Mesodermal cell (in vitro differentiated cells): ENCODE measurements around the gene DARS1.

Experiments used
- H3K27ac ChIP-seq: 2 replicates; pipeline ENCODE4 v1.7.0; 2013; ENCODE audit warnings: mild to moderate bottlenecking, low read depth, low read length, moderate library complexity; ENCODE audit not compliant: severe bottlenecking
- H3K36me3 ChIP-seq: 2 replicates; pipeline ENCODE4 v1.7.1; 2013; ENCODE audit warnings: mild to moderate bottlenecking, low read length, moderate library complexity; ENCODE audit not compliant: control insufficient read depth, insufficient read depth
- H3K4me1 ChIP-seq: one replicate; pipeline ENCODE4 v1.7.1; 2013; ENCODE audit warnings: mild to moderate bottlenecking, low read length; ENCODE audit not compliant: insufficient read depth, control insufficient read depth, poor library complexity, severe bottlenecking
- H3K4me3 ChIP-seq: 2 replicates; pipeline ENCODE4 v1.7.0; 2013; ENCODE audit warnings: low read length, control low read depth, mild to moderate bottlenecking; ENCODE audit not compliant: insufficient read depth, poor library complexity, severe bottlenecking; ENCODE audit errors: extremely low read depth
- H3K9me3 ChIP-seq: 2 replicates; pipeline ENCODE4 v1.7.1; 2013; ENCODE audit warnings: mild to moderate bottlenecking, low read length, moderate library complexity; ENCODE audit not compliant: control insufficient read depth
- WGBS, 2 experiments: methylation state at CpG; one replicate each; pipeline ENCODE4 v1.1.5; 2013; ENCODE audit warnings: missing lambda C conversion rate in 2 of 2; ENCODE audit not compliant: insufficient coverage in 2 of 2; 5-methylcytosine and 5-hydroxymethylcytosine counted together

DARS1 gene

DNA sequence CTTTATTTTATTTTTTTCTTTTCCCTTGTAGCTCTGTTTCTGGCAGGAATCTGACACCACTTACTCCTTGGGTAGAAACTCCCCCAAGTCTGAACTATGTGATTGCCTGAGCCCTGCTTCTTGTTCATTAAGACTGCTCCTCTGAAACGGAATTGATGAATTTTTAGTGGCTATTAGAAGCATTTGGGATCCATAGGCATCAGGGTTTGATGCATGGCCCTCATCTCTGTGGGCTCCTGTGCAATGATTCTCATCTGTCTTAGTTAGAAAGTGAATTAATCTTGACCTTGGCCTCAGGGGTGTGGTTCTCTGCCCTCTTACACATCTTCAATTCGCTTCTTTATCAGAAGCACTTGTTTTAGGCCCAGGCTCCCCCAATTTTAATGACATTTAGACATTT lies 31.0 kb upstream of the DARS1 start:
- no peaks in the 10 kb centered on the region for H3K36me3 ChIP-seq
- H3K27ac ChIP-seq = no peak overlapping the region
- H3K4me3 ChIP-seq = no peak overlapping the region
- H3K4me1 ChIP-seq = peaks cover 19% of the 10 kb centered on the region
- no peaks in the 10 kb centered on the region for H3K9me3 ChIP-seq
- 100% methylated on average over 1 of the region's 2 CpGs; no CpG with 5 or more reads in 1 of the 2 experiments for WGBS, 2 experiments

GRCh38 chr2:136015699-136016098 lies 30.3 kb upstream of the DARS1 start:
- no peaks in the 10 kb centered on the region for H3K36me3 ChIP-seq
- no peak overlapping the region for H3K27ac ChIP-seq
- WGBS, 2 experiments = 83 to 90% methylated on average over 1 of the region's 1 CpG
- peaks cover 19% of the 10 kb centered on the region for H3K4me1 ChIP-seq
- no peak overlapping the region for H3K4me3 ChIP-seq
- no peaks in the 10 kb centered on the region for H3K9me3 ChIP-seq

DNA sequence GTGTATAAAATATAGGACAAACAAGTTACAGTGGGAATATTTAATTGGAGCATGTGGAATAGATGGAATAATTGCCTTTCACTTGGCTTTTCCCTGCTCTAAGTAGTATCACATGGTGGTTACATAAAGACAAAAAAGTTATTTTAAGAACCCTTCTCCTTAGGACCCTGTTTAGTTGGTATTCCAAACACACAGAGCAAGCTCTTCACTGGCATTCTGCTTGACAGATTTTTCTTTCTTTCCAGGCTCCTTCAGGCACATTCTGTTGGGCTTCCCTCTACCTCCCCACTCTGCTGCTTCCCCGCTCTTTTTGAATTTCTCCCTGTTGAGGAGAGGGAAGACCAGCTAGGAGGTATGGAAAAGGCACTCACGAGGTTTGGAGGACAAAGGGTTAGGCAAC lies 29.0 kb upstream of the DARS1 start:
- no peaks in the 10 kb centered on the region for H3K36me3 ChIP-seq
- peak overlapping the region; percentile 10 for H3K27ac ChIP-seq
- peaks cover 14% of the 10 kb centered on the region for H3K4me1 ChIP-seq
- H3K4me3 ChIP-seq = no peak overlapping the region
- no peaks in the 10 kb centered on the region for H3K9me3 ChIP-seq
- no CpG with 5 or more reads among the region's 2 CpGs for WGBS, 2 experiments

- Histone ChIP-seq H3K36me3 (no peaks in the 10 kb centered on the region), H3K4me1 (peaks cover 11% of the 10 kb centered on the region), H3K9me3 (no peaks in the 10 kb centered on the region), H3K4me3 (no peak overlapping the region), H3K27ac (no peak overlapping the region)
- 33% methylated on average over 1 of the region's 4 CpGs; no CpG with 5 or more reads in 1 of the 2 experiments for WGBS, 2 experiments
Observed at GRCh38 chr2:136013955-136014354, 28.5 kb upstream of the DARS1 start.

DNA sequence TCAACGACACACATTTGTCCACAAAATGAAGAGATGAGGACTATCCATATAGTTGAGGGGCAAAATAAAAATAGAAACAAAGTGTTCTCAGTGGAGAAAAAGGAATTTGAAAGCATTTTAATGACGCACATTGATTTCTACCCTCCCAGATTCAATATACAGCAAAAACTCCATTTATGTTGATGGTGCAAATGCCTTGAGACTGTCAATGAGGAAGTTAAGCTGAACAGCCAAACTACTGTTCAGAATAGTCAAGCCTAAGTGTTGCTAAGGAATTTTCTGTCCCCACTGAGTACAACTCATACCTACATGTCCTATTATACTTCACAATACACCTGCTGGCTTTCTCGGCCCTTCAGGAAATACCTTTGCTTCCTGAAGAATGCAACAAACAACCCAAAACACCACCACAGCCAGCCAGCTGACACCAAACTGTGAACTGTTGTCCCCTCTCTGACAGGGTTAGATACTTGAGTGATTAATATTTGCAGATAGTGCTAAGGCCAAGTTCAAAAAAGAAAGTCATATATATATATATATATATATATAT lies 27.8 kb upstream of the DARS1 start:
- Histone ChIP-seq H3K4me3 (no peak overlapping the region), H3K27ac (no peak overlapping the region), H3K36me3 (no peaks in the 10 kb centered on the region), H3K9me3 (no peaks in the 10 kb centered on the region), H3K4me1 (peaks cover 11% of the 10 kb centered on the region)
- WGBS, 2 experiments = 83 to 100% methylated on average over 1 of the region's 3 CpGs

GRCh38 chr2:136012315-136012714 lies 26.9 kb upstream of the DARS1 start:
- Histone ChIP-seq H3K27ac (no peak overlapping the region), H3K4me1 (peaks cover 14% of the 10 kb centered on the region), H3K36me3 (no peaks in the 10 kb centered on the region), H3K4me3 (no peak overlapping the region), H3K9me3 (no peaks in the 10 kb centered on the region)
- WGBS, 2 experiments = 71 to 100% methylated on average over 1 of the region's 2 CpGs

DNA sequence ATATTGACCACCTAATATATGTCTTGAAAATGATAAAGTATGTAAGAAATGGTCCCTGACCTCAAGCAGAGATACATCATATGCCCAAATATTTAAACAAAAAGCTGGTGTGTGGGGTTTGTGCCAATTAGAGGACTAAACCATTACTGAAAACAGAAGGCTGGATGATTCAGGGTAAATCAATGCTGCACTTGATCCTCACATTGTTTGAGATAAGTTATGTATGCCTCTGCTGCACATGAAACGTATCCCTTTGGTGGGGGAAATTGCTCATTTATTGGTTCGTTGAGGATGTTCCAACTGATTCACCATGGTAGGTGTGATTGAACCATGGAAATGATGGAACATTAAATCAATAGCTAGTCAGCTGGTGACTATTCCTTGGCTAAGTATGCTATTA lies 24.7 kb upstream of the DARS1 start:
- H3K36me3 ChIP-seq = no peaks in the 10 kb centered on the region
- H3K4me1 ChIP-seq = peaks cover 27% of the 10 kb centered on the region
- 81 to 93% methylated on average over 2 of the region's 2 CpGs for WGBS, 2 experiments
- no peak overlapping the region for H3K27ac ChIP-seq
- no peak overlapping the region for H3K4me3 ChIP-seq
- H3K9me3 ChIP-seq = no peaks in the 10 kb centered on the region

DNA sequence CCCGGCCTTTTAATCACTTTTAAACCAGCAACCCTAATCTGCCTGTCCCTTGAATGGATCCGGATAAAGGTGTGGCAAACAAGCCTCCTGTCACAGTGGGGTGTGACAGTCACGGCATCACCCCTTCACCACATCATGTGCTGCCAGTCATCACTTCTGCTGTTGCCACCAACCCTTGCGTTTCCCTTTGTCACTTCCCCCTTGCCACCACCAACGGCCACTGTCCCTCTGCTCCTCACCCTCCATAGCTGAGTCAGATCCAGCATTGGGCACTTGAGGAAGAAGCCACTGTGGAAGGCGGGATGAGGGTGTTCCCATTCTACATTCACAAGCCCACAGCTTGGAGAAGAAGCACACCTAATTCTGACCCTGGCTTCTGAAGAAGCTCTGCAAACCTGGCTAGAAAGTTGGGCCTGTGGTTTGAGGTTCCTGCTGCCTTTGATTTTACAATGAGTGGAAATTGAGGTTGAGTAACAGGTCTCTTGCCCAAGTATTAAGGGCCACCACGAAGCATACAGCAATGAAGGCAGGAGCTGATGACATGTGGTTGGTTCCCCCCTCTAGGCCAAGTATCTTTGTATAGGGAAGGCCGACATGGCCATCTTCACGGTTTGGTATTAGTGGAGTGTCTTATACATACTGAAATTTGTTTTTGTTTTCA lies 22.9 kb upstream of the DARS1 start:
- peaks cover 3% of the 10 kb centered on the region for H3K9me3 ChIP-seq
- H3K4me3 ChIP-seq = no peak overlapping the region
- H3K36me3 ChIP-seq = no peaks in the 10 kb centered on the region
- peaks cover 16% of the 10 kb centered on the region for H3K4me1 ChIP-seq
- no peak overlapping the region for H3K27ac ChIP-seq
- WGBS, 2 experiments = 93 to 100% methylated on average over 5 to 8 of the region's 9 CpGs

DNA sequence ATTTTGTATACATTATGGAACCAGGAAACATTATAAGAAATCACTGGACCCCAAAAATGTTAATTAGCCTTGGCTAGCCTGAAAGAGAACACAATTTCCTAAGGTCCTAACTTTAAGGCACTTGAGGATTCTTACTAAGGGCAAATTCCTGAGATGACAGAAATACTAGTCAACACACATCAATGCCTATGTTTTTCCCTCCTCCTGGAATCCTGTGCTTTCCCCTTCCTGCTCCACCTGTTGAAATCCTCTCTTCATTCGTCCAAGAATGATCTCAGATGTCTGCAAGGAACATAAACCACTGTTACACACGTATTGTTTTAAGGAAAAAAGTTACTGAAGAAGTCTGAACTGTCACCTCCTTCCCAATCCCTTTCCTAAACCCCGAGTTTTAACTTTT lies 21.2 kb upstream of the DARS1 start:
- Histone ChIP-seq H3K27ac (no peak overlapping the region), H3K36me3 (no peaks in the 10 kb centered on the region), H3K4me3 (no peak overlapping the region), H3K4me1 (peaks cover 16% of the 10 kb centered on the region), H3K9me3 (peaks cover 3% of the 10 kb centered on the region)
- WGBS, 2 experiments = 17 to 43% methylated on average over 1 to 2 of the region's 3 CpGs

- Histone ChIP-seq H3K36me3 (no peaks in the 10 kb centered on the region), H3K4me3 (no peak overlapping the region), H3K27ac (no peak overlapping the region), H3K9me3 (peaks cover 3% of the 10 kb centered on the region), H3K4me1 (peaks cover 19% of the 10 kb centered on the region)
- WGBS, 2 experiments = no CpG with 5 or more reads among the region's 3 CpGs
Observed at GRCh38 chr2:136005462-136006196, 20.2 kb upstream of the DARS1 start.

DNA sequence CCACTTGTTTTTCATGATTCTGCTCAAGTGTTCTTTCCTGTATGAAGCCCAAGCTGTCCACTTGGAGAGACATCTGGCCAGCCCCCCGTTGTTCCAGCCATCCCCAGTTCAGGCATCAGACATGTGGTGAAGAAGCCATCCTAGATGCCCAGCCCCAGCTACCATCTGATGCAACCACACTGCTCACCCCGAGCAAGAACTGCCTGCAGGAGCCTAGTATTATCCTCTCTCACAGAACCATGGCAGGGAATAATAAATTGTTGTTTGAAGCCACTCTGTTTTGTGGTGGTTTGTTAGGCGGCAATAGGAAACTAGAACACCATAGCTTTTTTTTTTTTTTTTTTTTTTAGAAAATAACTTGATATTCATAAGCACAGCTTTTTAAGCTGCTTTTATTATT lies 19.5 kb upstream of the DARS1 start:
- Histone ChIP-seq H3K4me3 (no peak overlapping the region), H3K9me3 (peaks cover 3% of the 10 kb centered on the region), H3K27ac (no peak overlapping the region), H3K36me3 (no peaks in the 10 kb centered on the region), H3K4me1 (peaks cover 26% of the 10 kb centered on the region)
- 89 to 100% methylated on average over 1 of the region's 3 CpGs for WGBS, 2 experiments
